ENCODE results near the gene LGALS16. TPM values are rescaled to one million over a fixed set of nuclear protein-coding genes. Genes with fewer than 3 reads are reported as not detected.
"Not testable (repeated sequence)": the region's sequence is repeated elsewhere in the genome, so short reads cannot be mapped to it uniquely, and the experiment has no call there.

Gene LGALS16
- total and polyA plus RNA-seq, 4 donors, result 0.69 to 0.70 TPM; not detected in 2

- no peak for DNase-seq (ENCODE audit: low read depth in 4 of 6, low spot score in 6 of 6)
- WGBS (ENCODE audit: insufficient coverage), result 0% methylated on average over 1 of the region's 1 CpG
- H3K4me1 ChIP-seq (ENCODE audit: control insufficient read depth, insufficient read depth, low read length), result no peaks in the 10 kb centered on the region
Observed at GRCh38 chr19:39641773-39642172, 13.9 kb upstream of the LGALS16 start.

GRCh38 chr19:39643591-39643990 is 12.1 kb upstream of the LGALS16 start:
- Histone ChIP-seq H3K4me1 (ENCODE audit: control insufficient read depth, insufficient read depth, low read length) (no peaks in the 10 kb centered on the region), H3K36me3 (ENCODE audit: control insufficient read depth, insufficient read depth, low read length) (no peaks in the 10 kb centered on the region), H3K27me3 (ENCODE audit: control insufficient read depth, insufficient read depth, low read length) (no peaks in the 10 kb centered on the region), H3K4me3 (ENCODE audit: low read depth, low read length) (no peak overlapping the region), H3K27ac (ENCODE audit: low read depth, low read length) (no peak overlapping the region), H3K9me3 (ENCODE audit: control insufficient read depth, insufficient read depth, low read length) (no peaks in the 10 kb centered on the region)
- no CpG with 5 or more reads among the region's 5 CpGs for WGBS (ENCODE audit: insufficient coverage)
- no peak for DNase-seq (ENCODE audit: low read depth in 4 of 6, low spot score in 6 of 6)

More at GRCh38 chr19:39641773-39642172, 13.9 kb upstream of the LGALS16 start:
- Histone ChIP-seq H3K27ac (ENCODE audit: low read depth, low read length) (no peak overlapping the region), H3K9me3 (ENCODE audit: control insufficient read depth, insufficient read depth, low read length) (no peaks in the 10 kb centered on the region), H3K27me3 (ENCODE audit: control insufficient read depth, insufficient read depth, low read length) (peaks cover 2% of the 10 kb centered on the region), H3K36me3 (ENCODE audit: control insufficient read depth, insufficient read depth, low read length) (no peaks in the 10 kb centered on the region), H3K4me3 (ENCODE audit: low read depth, low read length) (no peak overlapping the region)

GRCh38 chr19:39645800-39646411 is 9.8 kb upstream of the LGALS16 start:
- Histone ChIP-seq H3K27me3 (ENCODE audit: control insufficient read depth, insufficient read depth, low read length) (no peaks in the 10 kb centered on the region), H3K4me3 (ENCODE audit: low read depth, low read length) (no peak overlapping the region), H3K4me1 (ENCODE audit: control insufficient read depth, insufficient read depth, low read length) (no peaks in the 10 kb centered on the region), H3K36me3 (ENCODE audit: control insufficient read depth, insufficient read depth, low read length) (no peaks in the 10 kb centered on the region), H3K9me3 (ENCODE audit: control insufficient read depth, insufficient read depth, low read length) (no peaks in the 10 kb centered on the region), H3K27ac (ENCODE audit: low read depth, low read length) (no peak overlapping the region)
- peak in 1 of 6 donors; percentile 9 for DNase-seq (ENCODE audit: low read depth in 4 of 6, low spot score in 6 of 6)
- no CpG with 5 or more reads among the region's 6 CpGs for WGBS (ENCODE audit: insufficient coverage)

GRCh38 chr19:39647918-39648317 is 7.8 kb upstream of the LGALS16 start:
- Histone ChIP-seq H3K4me3 (ENCODE audit: low read depth, low read length) (no peak overlapping the region), H3K4me1 (ENCODE audit: control insufficient read depth, insufficient read depth, low read length) (no peaks in the 10 kb centered on the region), H3K27me3 (ENCODE audit: control insufficient read depth, insufficient read depth, low read length) (no peaks in the 10 kb centered on the region), H3K9me3 (ENCODE audit: control insufficient read depth, insufficient read depth, low read length) (no peaks in the 10 kb centered on the region), H3K36me3 (ENCODE audit: control insufficient read depth, insufficient read depth, low read length) (no peaks in the 10 kb centered on the region), H3K27ac (ENCODE audit: low read depth, low read length) (no peak overlapping the region)
- no peak for DNase-seq (ENCODE audit: low read depth in 4 of 6, low spot score in 6 of 6)
- no CpG with 5 or more reads among the region's 3 CpGs for WGBS (ENCODE audit: insufficient coverage)

- H3K36me3 ChIP-seq (ENCODE audit: control insufficient read depth, insufficient read depth, low read length), result no peaks in the 10 kb centered on the region
- H3K9me3 ChIP-seq (ENCODE audit: control insufficient read depth, insufficient read depth, low read length), result no peaks in the 10 kb centered on the region
- H3K27me3 ChIP-seq (ENCODE audit: control insufficient read depth, insufficient read depth, low read length), result peaks cover 2% of the 10 kb centered on the region
- WGBS (ENCODE audit: insufficient coverage), result 89% methylated on average over 2 of the region's 4 CpGs
- H3K4me1 ChIP-seq (ENCODE audit: control insufficient read depth, insufficient read depth, low read length), result no peaks in the 10 kb centered on the region
- H3K27ac ChIP-seq (ENCODE audit: low read depth, low read length), result no peak overlapping the region
- no peak overlapping the region for H3K4me3 ChIP-seq (ENCODE audit: low read depth, low read length)
- DNase-seq (ENCODE audit: low read depth in 4 of 6, low spot score in 6 of 6), result no peak
Observed at GRCh38 chr19:39659791-39660190, 4.1 kb downstream of the LGALS16 start.

GRCh38 chr19:39660661-39661060 is 4.9 kb downstream of the LGALS16 start:
- H3K4me1 ChIP-seq (ENCODE audit: control insufficient read depth, insufficient read depth, low read length), result no peaks in the 10 kb centered on the region
- H3K4me3 ChIP-seq (ENCODE audit: low read depth, low read length), result no peak overlapping the region
- DNase-seq (ENCODE audit: low read depth in 4 of 6, low spot score in 6 of 6), result no peak
- no peaks in the 10 kb centered on the region for H3K9me3 ChIP-seq (ENCODE audit: control insufficient read depth, insufficient read depth, low read length)
- peaks cover 2% of the 10 kb centered on the region for H3K27me3 ChIP-seq (ENCODE audit: control insufficient read depth, insufficient read depth, low read length)
- WGBS (ENCODE audit: insufficient coverage), result 93% methylated on average over 3 of the region's 4 CpGs
- H3K36me3 ChIP-seq (ENCODE audit: control insufficient read depth, insufficient read depth, low read length), result no peaks in the 10 kb centered on the region
- H3K27ac ChIP-seq (ENCODE audit: low read depth, low read length), result no peak overlapping the region

- Histone ChIP-seq H3K4me1 (ENCODE audit: control insufficient read depth, insufficient read depth, low read length) (no peaks in the 10 kb centered on the region), H3K27me3 (ENCODE audit: control insufficient read depth, insufficient read depth, low read length) (peaks cover 2% of the 10 kb centered on the region), H3K36me3 (ENCODE audit: control insufficient read depth, insufficient read depth, low read length) (no peaks in the 10 kb centered on the region), H3K9me3 (ENCODE audit: control insufficient read depth, insufficient read depth, low read length) (no peaks in the 10 kb centered on the region), H3K4me3 (ENCODE audit: low read depth, low read length) (no peak overlapping the region), H3K27ac (ENCODE audit: low read depth, low read length) (no peak overlapping the region)
- no peak for DNase-seq (ENCODE audit: low read depth in 4 of 6, low spot score in 6 of 6)
Observed at GRCh38 chr19:39661565-39661964, 5.9 kb downstream of the LGALS16 start.

GRCh38 chr19:39669860-39670259 is 14.1 kb downstream of the LGALS16 start:
- no CpG with 5 or more reads among the region's 3 CpGs for WGBS (ENCODE audit: insufficient coverage)
- not testable (repeated sequence) for H3K27me3 ChIP-seq (ENCODE audit: control insufficient read depth, insufficient read depth, low read length); H3K4me1 ChIP-seq (ENCODE audit: control insufficient read depth, insufficient read depth, low read length); DNase-seq (ENCODE audit: low read depth in 4 of 6, low spot score in 6 of 6); H3K4me3 ChIP-seq (ENCODE audit: low read depth, low read length); H3K9me3 ChIP-seq (ENCODE audit: control insufficient read depth, insufficient read depth, low read length); H3K27ac ChIP-seq (ENCODE audit: low read depth, low read length); H3K36me3 ChIP-seq (ENCODE audit: control insufficient read depth, insufficient read depth, low read length)

GRCh38 chr19:39670998-39671397 is 15.3 kb downstream of the LGALS16 start:
- 10% methylated on average over 1 of the region's 4 CpGs for WGBS (ENCODE audit: insufficient coverage)
- Histone ChIP-seq H3K36me3 (ENCODE audit: control insufficient read depth, insufficient read depth, low read length) (no peaks in the 10 kb centered on the region), H3K4me1 (ENCODE audit: control insufficient read depth, insufficient read depth, low read length) (no peaks in the 10 kb centered on the region), H3K27me3 (ENCODE audit: control insufficient read depth, insufficient read depth, low read length) (peaks cover 5% of the 10 kb centered on the region), H3K27ac (ENCODE audit: low read depth, low read length) (no peak overlapping the region), H3K9me3 (ENCODE audit: control insufficient read depth, insufficient read depth, low read length) (no peaks in the 10 kb centered on the region), H3K4me3 (ENCODE audit: low read depth, low read length) (no peak overlapping the region)
- DNase-seq (ENCODE audit: low read depth in 4 of 6, low spot score in 6 of 6), result no peak

- Histone ChIP-seq H3K27ac (ENCODE audit: low read depth, low read length) (no peak overlapping the region), H3K9me3 (ENCODE audit: control insufficient read depth, insufficient read depth, low read length) (no peaks in the 10 kb centered on the region), H3K4me3 (ENCODE audit: low read depth, low read length) (no peak overlapping the region), H3K36me3 (ENCODE audit: control insufficient read depth, insufficient read depth, low read length) (no peaks in the 10 kb centered on the region), H3K4me1 (ENCODE audit: control insufficient read depth, insufficient read depth, low read length) (no peaks in the 10 kb centered on the region), H3K27me3 (ENCODE audit: control insufficient read depth, insufficient read depth, low read length) (peaks cover 5% of the 10 kb centered on the region)
- peak; percentile 7 to 84 (median 26) for DNase-seq (ENCODE audit: low read depth in 4 of 6, low spot score in 6 of 6)
- 13% methylated on average over 6 of the region's 9 CpGs for WGBS (ENCODE audit: insufficient coverage)
Observed at GRCh38 chr19:39671739-39672363, 16.1 kb downstream of the LGALS16 start.
